Adrenal gland (tissue), 12 donors: ENCODE data around the gene MFNG. TPM values are rescaled to one million over a fixed set of nuclear protein-coding genes. Genes with fewer than 3 reads are reported as not detected.

Experiments used
- DNase-seq, 7 donors: peaks; one replicate each; pipeline ENCODE4 v3.0.0-alpha.2; 2019 to 2020
- H3K27ac ChIP-seq, 5 donors: fragments of 200-600 bp; sonication (generic) in 4 of 5; 1 replicate in 3 of 5; 2 replicates in 2 of 5; pipeline versions ENCODE4 v1.5.1 to v1.8.0; 2016 to 2020; ENCODE audit warnings: mild to moderate bottlenecking in 1 of 5
- H3K27me3 ChIP-seq: fragments of 200-600 bp; 2 replicates; pipeline ENCODE4 v1.8.0; 2021
- H3K36me3 ChIP-seq, 2 donors: fragments of 200-600 bp; replicated peaks in 1 of 2; 1 replicate in 1 of 2; 2 replicates in 1 of 2; pipeline versions ENCODE4 v1.5.1 to v1.8.0; 2018 to 2022
- H3K4me1 ChIP-seq, 2 donors: fragments of 200-600 bp; replicated peaks in 1 of 2; 1 replicate in 1 of 2; 2 replicates in 1 of 2; pipeline versions ENCODE4 v1.5.1 to v1.8.0; 2018 to 2021
- H3K4me3 ChIP-seq, 4 donors: fragments of 200-600 bp; sonication (generic) in 3 of 4; one replicate each; pipeline ENCODE4 v1.5.1; 2016 to 2018
- H3K9me3 ChIP-seq, 3 donors: fragments of 200-600 bp; sonication (generic) in 1 of 3; replicated peaks in 1 of 3; 1 replicate in 2 of 3; 2 replicates in 1 of 3; pipeline versions ENCODE4 v1.5.1 to v1.8.0; 2016 to 2021
- CTCF ChIP-seq, 6 experiments: fragments of 450-650 bp in 4 of 6; fragments of 200-600 bp in 2 of 6; sonication (generic) in 1 of 6; IDR thresholded peaks; 1 replicate in 5 of 6; 2 replicates in 1 of 6; pipeline versions ENCODE4 v1.5.1 to v1.8.0; 2016 to 2021; ENCODE audit warnings: antibody characterized with exemption in 6 of 6, mild to moderate bottlenecking in 2 of 6, moderate library complexity in 1 of 6
- POLR2A ChIP-seq, 2 donors: fragments of 450-650 bp; IDR thresholded peaks; one replicate each; pipeline ENCODE4 v1.6.1; 2017; ENCODE audit warnings: antibody characterized with exemption in 2 of 2, mild to moderate bottlenecking in 2 of 2, moderate library complexity in 1 of 2
- WGBS, 4 donors: extraction: QIAGEN DNeasy Blood & Tissue Kit in 2 of 4; methylation state at CpG; one replicate each; pipeline versions ENCODE4 v1.1.5 to v1.1.7; 2013 to 2017; 5-methylcytosine and 5-hydroxymethylcytosine counted together
- intact Hi-C, 2 donors: fragments of 100-400 bp; cut with DNase I; formaldehyde crosslinking; loops; one replicate each; pipeline versions ENCODE4 v1.14.1 to v1.15.0; 2022 to 2023
- polyA plus RNA-seq, 3 donors: library from polyadenylated mRNA; stranded (reverse); fragments of 200-250 nt in 2 of 3; fragments of 350-450 nt in 1 of 3; fragmentation: Illumina TruSeq in 1 of 3; extraction: RNeasy Lipid Tissue Mini Kit (QIAGEN cat#74804) in 1 of 3; gene quantifications; one replicate each; pipeline ENCODE4 v1.2.3, GENCODE V29; 2013 to 2014
- total RNA-seq, 9 donors: library from RNA; depleted of rRNA in 4 of 9; stranded (reverse); fragments of >200 nt in 4 of 9; fragments of 120-200 nt in 1 of 9; fragmentation: NEBNext Ultra II Directional in 1 of 9; extraction: Animal tissue kit (Norgen Biotek cat#: 25700) in 1 of 9; gene quantifications; one replicate each; pipeline versions ENCODE4 v1.1.0 to v1.2.4, GENCODE V29; 2013 to 2023
- donor health status: healthy with polysubstance abuse.
- donor health status: Bipolar disorder and iron deficiency.
- donor health status: DM: yes; HTN: yes; CAD: no.
- donor health status: DM: no; HTN: no; CAD: no.
- donor health status: DM: no; HTN: no; CAD: no.
- donor health status: DM: yes; HTN: yes; CAD: no.

MFNG gene
- total and polyA plus RNA-seq, 12 donors = 4.0 to 27.6 (median 17.9) TPM

DNA sequence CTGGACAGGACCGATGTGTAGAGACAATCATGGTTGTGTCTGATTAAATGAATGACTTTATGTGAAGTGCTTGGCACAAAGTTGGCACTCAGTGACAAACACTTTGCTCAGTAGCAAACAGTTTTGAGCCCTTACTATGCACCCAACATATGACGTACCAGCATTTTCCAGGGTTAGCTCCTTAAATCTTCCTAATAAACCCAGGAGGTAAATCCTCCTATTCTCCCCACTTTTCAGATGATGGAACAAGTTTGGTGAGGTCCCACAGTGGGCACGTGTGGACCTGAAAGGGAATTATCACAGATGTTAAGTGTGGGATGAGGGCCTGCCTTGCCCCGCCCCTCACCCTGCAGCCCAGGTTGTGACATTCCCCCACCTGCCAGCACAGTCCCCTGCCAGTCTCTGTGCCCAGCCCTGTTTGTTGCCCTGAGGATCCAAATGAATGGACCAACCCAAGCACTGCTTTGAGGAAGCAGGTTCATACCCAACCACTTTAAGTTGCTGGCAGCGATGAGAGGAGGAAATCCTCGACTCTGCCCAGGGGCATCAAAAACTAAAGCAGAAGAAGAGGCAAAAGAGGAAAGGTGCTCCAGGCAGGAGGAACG lies 39.7 kb upstream of the MFNG start:
- DNase-seq = no peak
- Histone ChIP-seq H3K4me1 (peaks cover 5 to 16% of the 10 kb centered on the region in 2 donors), H3K4me3 (no peak overlapping the region), H3K9me3 (no peaks in the 10 kb centered on the region), H3K36me3 (no peaks in the 10 kb centered on the region), H3K27ac (peak overlapping the region in 2 of 5 donors; percentile 53 to 74), H3K27me3 (no peaks in the 10 kb centered on the region)
- TF ChIP-seq POLR2A (IDR thresholded peaks at IDR 0.05) = no peak
- no peak for TF ChIP-seq CTCF (IDR thresholded peaks at IDR 0.05)
- intact Hi-C loops = no loop called here
- WGBS, 4 donors = 56 to 62% (median 59%) methylated on average over 6 to 7 of the region's 7 CpGs

DNA sequence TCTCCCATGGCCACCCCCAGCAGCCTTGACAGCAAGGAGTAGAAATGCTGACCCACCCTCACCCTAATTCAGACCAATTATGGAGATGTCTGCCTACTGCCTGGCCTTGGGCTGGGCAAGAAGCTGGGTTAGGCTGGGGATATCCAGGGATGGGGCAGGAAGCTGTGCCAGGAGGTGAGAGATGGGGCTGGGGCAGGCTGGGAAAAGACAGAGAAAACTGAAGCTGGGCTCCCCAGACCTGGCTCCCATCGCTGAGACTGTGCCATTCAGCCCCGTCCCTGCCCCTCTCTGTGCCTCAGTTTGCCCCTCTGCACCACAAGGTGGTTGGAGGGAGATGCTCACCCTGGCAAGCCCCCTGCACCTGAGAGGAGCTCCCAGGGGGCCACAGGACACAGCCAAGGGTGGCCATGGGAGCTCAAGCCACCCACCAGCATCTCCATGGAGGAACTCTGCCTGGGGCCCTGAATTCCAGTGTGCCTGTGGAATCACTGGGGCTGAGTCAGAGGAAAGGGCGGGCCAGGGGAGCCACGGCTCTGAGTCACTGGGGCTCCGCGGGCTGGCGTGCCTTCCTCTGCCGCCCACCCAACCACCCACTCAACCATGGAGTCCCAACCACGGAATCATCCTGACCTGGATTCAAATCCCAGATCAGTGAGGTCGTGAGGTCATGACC lies 39.0 kb upstream of the MFNG start:
- intact Hi-C loops = no loop called here
- peaks cover 5 to 16% of the 10 kb centered on the region in 2 donors for H3K4me1 ChIP-seq
- peak in 5 of 7 donors; percentile 70 to 78 (median 76) for DNase-seq
- TF ChIP-seq CTCF (IDR thresholded peaks at IDR 0.05) (no peak), POLR2A (IDR thresholded peaks at IDR 0.05) (no peak)
- H3K4me3 ChIP-seq = no peak overlapping the region
- 46 to 76% (median 49%) methylated on average over 8 to 10 of the region's 10 CpGs; no CpG with 5 or more reads in 1 of the 4 donors for WGBS, 4 donors
- H3K27ac ChIP-seq = peak overlapping the region in 2 of 5 donors; percentile 53 to 74
- no peaks in the 10 kb centered on the region for H3K9me3 ChIP-seq
- no peaks in the 10 kb centered on the region for H3K36me3 ChIP-seq
- H3K27me3 ChIP-seq = no peaks in the 10 kb centered on the region

DNA sequence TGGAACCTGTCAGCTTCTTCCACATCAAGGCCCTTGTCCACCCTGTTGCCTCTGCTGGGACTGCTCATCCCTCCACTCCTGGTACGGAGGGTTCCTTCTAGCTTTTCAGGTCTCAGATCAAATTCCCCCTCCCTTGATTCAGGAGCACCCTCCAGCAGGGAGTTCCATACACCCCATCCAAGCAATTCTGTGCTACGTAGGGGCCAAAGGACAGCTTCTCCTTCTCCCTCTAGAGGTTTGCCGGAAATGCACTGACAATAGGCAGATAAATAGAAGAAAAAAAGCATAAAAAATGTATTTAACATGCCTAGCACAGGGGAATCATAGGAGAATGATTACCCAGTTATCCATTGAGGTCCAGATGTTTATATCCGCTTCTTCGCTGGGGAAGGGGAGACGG lies 36.3 kb upstream of the MFNG start:
- intact Hi-C loops = no loop called here
- peaks cover 10 to 21% of the 10 kb centered on the region in 2 donors for H3K4me1 ChIP-seq
- TF ChIP-seq CTCF (IDR thresholded peaks at IDR 0.05) (no peak), POLR2A (IDR thresholded peaks at IDR 0.05) (no peak)
- H3K27ac ChIP-seq = no peak overlapping the region
- no peak overlapping the region for H3K4me3 ChIP-seq
- H3K36me3 ChIP-seq = no peaks in the 10 kb centered on the region
- no peaks in the 10 kb centered on the region for H3K9me3 ChIP-seq
- DNase-seq = no peak
- no peaks in the 10 kb centered on the region for H3K27me3 ChIP-seq
- WGBS, 4 donors = 92 to 96% (median 94%) methylated on average over 6 of the region's 6 CpGs

GRCh38 chr22:37521236-37521739 lies 35.1 kb upstream of the MFNG start:
- intact Hi-C loops = no loop called here
- no peaks in the 10 kb centered on the region for H3K27me3 ChIP-seq
- H3K4me3 ChIP-seq = no peak overlapping the region
- H3K4me1 ChIP-seq = peaks cover 7 to 21% of the 10 kb centered on the region in 2 donors
- TF ChIP-seq POLR2A (IDR thresholded peaks at IDR 0.05) (no peak), CTCF (IDR thresholded peaks at IDR 0.05) (no peak)
- no peak overlapping the region for H3K27ac ChIP-seq
- H3K9me3 ChIP-seq = no peaks in the 10 kb centered on the region
- DNase-seq = no peak
- 77 to 91% (median 86%) methylated on average over 12 to 14 of the region's 14 CpGs for WGBS, 4 donors
- H3K36me3 ChIP-seq = no peaks in the 10 kb centered on the region
